Erythroblast (primary cell): Measurements from ENCODE around the gene ZBTB20.

ENCODE experiments used
- GATA1 ChIP-seq: IDR thresholded peaks from 2 replicates; pipeline ENCODE4 v1.6.1; 2011; ENCODE audit warnings: low read depth, mild to moderate bottlenecking, control low read depth, low read length, moderate library complexity
- POLR2A ChIP-seq: IDR thresholded peaks from 2 replicates; pipeline ENCODE4 v1.6.1; 2011; ENCODE audit warnings: mild to moderate bottlenecking, low read length

DNA sequence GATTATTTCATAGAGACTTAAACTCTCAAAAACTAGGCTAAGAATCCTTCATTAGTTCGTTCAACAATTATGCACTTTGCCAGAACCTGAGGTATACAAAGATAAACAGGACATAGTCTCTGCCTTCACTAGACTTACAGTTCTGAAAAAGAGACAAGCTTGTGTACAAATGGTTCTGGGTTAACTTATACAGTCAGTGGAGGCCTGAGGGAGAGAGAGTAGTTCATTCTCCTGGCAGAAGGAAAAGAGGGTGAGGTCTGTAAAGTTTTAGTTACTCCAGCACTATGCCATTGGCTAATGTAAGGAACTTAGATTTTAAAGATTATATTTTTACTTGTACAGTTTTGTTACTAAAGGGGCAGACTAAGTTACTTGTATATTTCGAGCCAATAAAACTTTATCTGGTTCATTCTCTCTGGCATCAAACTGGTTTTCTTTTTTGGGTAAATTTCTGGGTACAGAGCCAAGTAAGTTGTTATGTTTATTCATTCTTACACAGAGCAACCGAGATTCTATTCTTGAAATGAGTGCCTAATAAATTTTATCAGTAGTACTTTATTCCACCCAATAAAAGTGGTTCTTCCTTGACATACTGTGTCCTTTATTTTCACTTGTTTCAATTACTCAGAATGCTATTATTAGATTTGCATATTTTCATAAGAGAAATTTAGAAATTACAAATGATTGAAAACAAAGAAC lies 574.6 kb downstream of the ZBTB20 start:
- TF ChIP-seq POLR2A (no peak), GATA1 (no peak)
